HCT116 (cell line): ENCODE results near the gene ZNF853. TPM values are rescaled to one million over a fixed set of nuclear protein-coding genes. Genes with fewer than 3 reads are reported as not detected.

Experiments
- ATAC-seq: fragments of 200-7000 bp; cut with Tn5 transposase; 2 replicates; pipeline ENCODE4 v1.9.1; 2020; ENCODE audit warnings: mild to moderate bottlenecking, moderate library complexity
- BruUV-seq: library from RNA; stranded (reverse); fragments of 400-500 nt; replicated peaks from 2 replicates; lab custom pipeline; 2021; lab: Mats Ljungman, UMichigan
- CTCF ChIA-PET: fragments of 300-600 bp; sonication (Branson Sonifier 250); formaldehyde crosslinking; loops from one replicate; lab custom pipeline; 2021; ENCODE audit warnings: antibody characterized with exemption; lab: Charles Lee
- POLR2A ChIA-PET: fragments of 300-600, 350-600 bp; sonication (Branson Sonifier 250); formaldehyde crosslinking; loops from one replicate; lab custom pipeline; 2021; ENCODE audit warnings: antibody characterized with exemption; lab: Charles Lee
- RAD21 ChIA-PET, 2 experiments: fragments of 300-600 bp; sonication (Branson Sonifier 250); formaldehyde crosslinking; loops; one replicate each; lab custom pipeline; 2023; ENCODE audit warnings: low total read pairs in 2 of 2; ENCODE audit not compliant: uncharacterized antibody in 2 of 2, unreplicated experiment in 2 of 2, low non-redundant PET in 1 of 2; lab: Charles Lee
- DNase-seq: peaks from one replicate; pipeline ENCODE4 v3.0.0-alpha.2; 2010; ENCODE audit warnings: low read depth, low spot score
- H2AFZ ChIP-seq: fragments of 200-600 bp; shearing (Covaris generic), sonication (generic); 2 replicates; pipeline ENCODE4 v1.6.1; 2017; ENCODE audit warnings: low read depth, mixed run types, mixed read lengths, antibody characterized with exemption, low read length; ENCODE audit not compliant: poor library complexity, severe bottlenecking
- H3K27ac ChIP-seq: 2 replicates; pipeline ENCODE4 v1.5.1; 2012; ENCODE audit warnings: low read depth, low read length
- H3K27me3 ChIP-seq: fragments of 200-600 bp; sonication (generic); 2 replicates; pipeline ENCODE4 v1.6.1; 2016; ENCODE audit warnings: mixed run types, low read length, mixed read lengths; ENCODE audit not compliant: insufficient read depth
- H3K36me3 ChIP-seq, 2 experiments: fragments of 200-500 bp in 1 of 2; fragments of 200-600 bp in 1 of 2; sonication (Bioruptor generic) in 1 of 2; sonication (generic) in 1 of 2; 2 replicates each; pipeline versions ENCODE4 v1.5.1 to v1.6.1; 2014 to 2016; ENCODE audit warnings: low read length in 2 of 2, inconsistent platforms in 1 of 2, mixed read lengths in 1 of 2, mixed run types in 1 of 2; ENCODE audit not compliant: insufficient read depth in 2 of 2, control insufficient read depth in 1 of 2
- H3K4me1 ChIP-seq, 2 experiments: fragments of 200-600 bp in 1 of 2; sonication (generic) in 1 of 2; 2 replicates each; pipeline versions ENCODE4 v1.5.1 to v1.6.1; 2012 to 2017; ENCODE audit warnings: low read length in 2 of 2, inconsistent platforms in 1 of 2, mild to moderate bottlenecking in 1 of 2, mixed read lengths in 1 of 2, mixed run types in 1 of 2, moderate library complexity in 1 of 2; ENCODE audit not compliant: insufficient read depth in 2 of 2, control insufficient read depth in 1 of 2
- H3K4me2 ChIP-seq: fragments of 200-600 bp; sonication (generic); 2 replicates; pipeline ENCODE4 v1.6.1; 2017; ENCODE audit warnings: mixed run types, low read length, mixed read lengths
- H3K4me3 ChIP-seq, 2 experiments: fragments of 200-600 bp in 1 of 2; sonication (generic) in 1 of 2; replicated peaks in 1 of 2; 2 replicates each; pipeline ENCODE4 v1.5.1; 2011 to 2016; ENCODE audit warnings: low read length in 2 of 2, control low read depth in 1 of 2, low read depth in 1 of 2, mild to moderate bottlenecking in 1 of 2, mixed read lengths in 1 of 2, mixed run types in 1 of 2
- H3K79me2 ChIP-seq: fragments of 200-600 bp; sonication (generic); 2 replicates; pipeline ENCODE4 v1.6.1; 2017; ENCODE audit warnings: mild to moderate bottlenecking, mixed run types, low read length, moderate library complexity, mixed read lengths; ENCODE audit not compliant: insufficient read depth
- H3K9ac ChIP-seq: fragments of 200-600 bp; sonication (generic); 2 replicates; pipeline ENCODE4 v1.6.1; 2016; ENCODE audit warnings: low read length, mixed read lengths
- H3K9me2 ChIP-seq: fragments of 200-600 bp; sonication (generic), shearing (Covaris generic); 2 replicates; pipeline ENCODE4 v1.6.1; 2017; ENCODE audit warnings: mixed run types, mild to moderate bottlenecking, moderate library complexity; ENCODE audit not compliant: insufficient read depth
- H3K9me3 ChIP-seq, 2 experiments: fragments of 200-500 bp in 1 of 2; fragments of 200-600 bp in 1 of 2; sonication (Bioruptor generic) in 1 of 2; sonication (generic) in 1 of 2; 2 replicates each; pipeline ENCODE4 v1.6.1; 2014 to 2017; ENCODE audit warnings: low read length in 2 of 2, mixed read lengths in 2 of 2, inconsistent platforms in 1 of 2, low read depth in 1 of 2, mild to moderate bottlenecking in 1 of 2, mixed run types in 1 of 2, moderate library complexity in 1 of 2; ENCODE audit not compliant: control insufficient read depth in 1 of 2, insufficient read depth in 1 of 2
- H4K20me1 ChIP-seq: fragments of 200-600 bp; sonication (generic), shearing (Covaris generic); 2 replicates; pipeline ENCODE4 v1.6.1; 2017; ENCODE audit warnings: mixed run types, mild to moderate bottlenecking, moderate library complexity; ENCODE audit not compliant: insufficient read depth
- ATF3 ChIP-seq: IDR thresholded peaks from 2 replicates; pipeline ENCODE4 v1.6.1; 2012
- CEBPB ChIP-seq: IDR thresholded peaks from 2 replicates; pipeline ENCODE4 v1.6.1; 2012; ENCODE audit warnings: low read depth
- CTCF ChIP-seq, 3 experiments: fragments of 200-600 bp in 1 of 3; sonication (generic) in 1 of 3; IDR thresholded peaks in 2 of 3; conservative IDR thresholded peaks in 1 of 3; 2 replicates each; pipeline ENCODE4 v1.5.1; 2012 to 2017; ENCODE audit warnings: low read depth in 2 of 3, low read length in 2 of 3, antibody characterized with exemption in 1 of 3, borderline replicate concordance in 1 of 3, control low read depth in 1 of 3, mild to moderate bottlenecking in 1 of 3, mixed read lengths in 1 of 3, mixed run types in 1 of 3, moderate library complexity in 1 of 3; ENCODE audit not compliant: insufficient read depth in 1 of 3
- EGR1 ChIP-seq: IDR thresholded peaks from 2 replicates; pipeline ENCODE4 v1.6.1; 2012; ENCODE audit warnings: low read depth
- ELF1 ChIP-seq: IDR thresholded peaks from 2 replicates; pipeline ENCODE4 v1.6.1; 2012; ENCODE audit warnings: low read depth, borderline replicate concordance
- EZH2 ChIP-seq: fragments of 200-600 bp; sonication (generic); IDR thresholded peaks from 2 replicates; pipeline ENCODE4 v1.6.1; 2017; ENCODE audit warnings: antibody characterized with exemption, mixed run types
- EZH2phosphoT487 ChIP-seq: fragments of 200-600 bp; IDR thresholded peaks from 2 replicates; pipeline ENCODE4 v1.6.1; 2018; ENCODE audit warnings: antibody characterized with exemption, borderline replicate concordance
- MAX ChIP-seq: IDR thresholded peaks from 2 replicates; pipeline ENCODE4 v1.6.1; 2012
- POLR2A ChIP-seq: IDR thresholded peaks from 2 replicates; pipeline ENCODE4 v1.7.0; 2011; ENCODE audit warnings: borderline replicate concordance; ENCODE audit not compliant: insufficient read depth, insufficient read length; ENCODE audit errors: extremely low read depth
- POLR2AphosphoS5 ChIP-seq: IDR thresholded peaks from 2 replicates; pipeline ENCODE4 v1.6.1; 2011; ENCODE audit warnings: mild to moderate bottlenecking, low read depth, low read length, moderate library complexity
- RAD21 ChIP-seq: IDR thresholded peaks from 2 replicates; pipeline ENCODE4 v1.6.1; 2012; ENCODE audit warnings: low read depth, mild to moderate bottlenecking
- SIN3A ChIP-seq: IDR thresholded peaks from 2 replicates; pipeline ENCODE4 v1.6.1; 2012; ENCODE audit warnings: low read depth
- SP1 ChIP-seq: IDR thresholded peaks from 2 replicates; pipeline ENCODE4 v1.6.1; 2012; ENCODE audit warnings: low read depth
- SRF ChIP-seq: IDR thresholded peaks from 2 replicates; pipeline ENCODE4 v1.6.1; 2012; ENCODE audit warnings: low read depth
- TCF7L2 ChIP-seq: IDR thresholded peaks from 2 replicates; pipeline ENCODE4 v1.7.0; 2011; ENCODE audit warnings: borderline replicate concordance, inconsistent platforms; ENCODE audit not compliant: insufficient read depth, insufficient read length; ENCODE audit errors: extremely low read depth
- YY1 ChIP-seq: IDR thresholded peaks from 2 replicates; pipeline ENCODE4 v1.6.1; 2011; ENCODE audit warnings: low read length, low read depth, moderate library complexity, mild to moderate bottlenecking; ENCODE audit not compliant: insufficient replicate concordance; ENCODE audit errors: extremely low read depth
- ZNF274 ChIP-seq: fragments of 200-500 bp; sonication (Bioruptor generic); IDR thresholded peaks from 2 replicates; pipeline ENCODE4 v1.6.1; 2014; ENCODE audit warnings: mild to moderate bottlenecking, low read depth, low read length, inconsistent platforms
- intact Hi-C: fragments of 100-400 bp; cut with micrococcal nuclease; formaldehyde crosslinking; loops from 2 replicates; pipeline ENCODE4 v1.10.0; 2022
- total RNA-seq: library from RNA; stranded (reverse); gene quantifications from one replicate; pipeline ENCODE4 v1.2.1, GENCODE V29; 2021; ENCODE audit not compliant: unreplicated experiment

The ZNF853 gene
- total RNA-seq, 1 experiment from 2014 or later, result 0.05 TPM

- Histone ChIP-seq H3K9me2 (no peaks in the 10 kb centered on the region), H3K79me2 (peaks cover 6% of the 10 kb centered on the region; the same call in 1 of the 2 replicates), H2AFZ (no peak overlapping the region), H3K4me1 (no peaks in the 10 kb centered on the region), H3K27me3 (no peaks in the 10 kb centered on the region), H3K27ac (no peak overlapping the region), H3K9me3 (no peaks in the 10 kb centered on the region; a peak in 1 of 4 replicates), H3K4me3 (no peak overlapping the region), H3K9ac (no peak overlapping the region), H3K4me2 (no peak overlapping the region), H3K36me3 (peaks cover 6 to 49% of the 10 kb centered on the region in 2 experiments; a peak in 3 of 4 replicates), H4K20me1 (no peaks in the 10 kb centered on the region)
- BruUV-seq, result no TSS peak
- DNase-seq, result no peak
- ATAC-seq, result no peak
- ChIA-PET CTCF (no interaction called here), POLR2A (no interaction called here), RAD21 (no interaction called here)
- intact Hi-C loops, result no loop called here
- TF ChIP-seq MAX (no peak), ZNF274 (no peak), CTCF (IDR thresholded peaks at IDR 0.05 in 2 of 3, conservative IDR thresholded peaks at IDR 0.05 in 1 of 3; ENCODE audit: borderline replicate concordance in 1 of 3, insufficient read depth in 1 of 3, low read depth in 2 of 3, low read length in 2 of 3) (no peak), RAD21 (no peak), ATF3 (no peak), POLR2AphosphoS5 (no peak), CEBPB (no peak), EZH2 (no peak), SRF (no peak), SP1 (no peak), YY1 (no peak), POLR2A (no peak), EZH2phosphoT487 (no peak), SIN3A (no peak), TCF7L2 (no peak), EGR1 (no peak), ELF1 (no peak)
Observed at GRCh38 chr7:6650521-6651011, 35.2 kb downstream of the ZNF853 start.
